Mammary epithelial cell (primary cell): ENCODE results near the gene VPS8.

Experiments
- CTCF ChIP-seq, 2 donors: IDR thresholded peaks in 1 of 2; conservative IDR thresholded peaks in 1 of 2; 2 replicates each; pipeline ENCODE4 v1.5.1; 2011 to 2012; ENCODE audit warnings: inconsistent platforms in 2 of 2, low read length in 2 of 2, mild to moderate bottlenecking in 2 of 2, control low read depth in 1 of 2, low read depth in 1 of 2; ENCODE audit not compliant: insufficient read depth in 1 of 2; ENCODE audit errors: extremely low read depth in 1 of 2
- EZH2 ChIP-seq: IDR thresholded peaks from 2 replicates; pipeline ENCODE4 v1.6.1; 2012; ENCODE audit warnings: low read length, inconsistent platforms, borderline replicate concordance

DNA sequence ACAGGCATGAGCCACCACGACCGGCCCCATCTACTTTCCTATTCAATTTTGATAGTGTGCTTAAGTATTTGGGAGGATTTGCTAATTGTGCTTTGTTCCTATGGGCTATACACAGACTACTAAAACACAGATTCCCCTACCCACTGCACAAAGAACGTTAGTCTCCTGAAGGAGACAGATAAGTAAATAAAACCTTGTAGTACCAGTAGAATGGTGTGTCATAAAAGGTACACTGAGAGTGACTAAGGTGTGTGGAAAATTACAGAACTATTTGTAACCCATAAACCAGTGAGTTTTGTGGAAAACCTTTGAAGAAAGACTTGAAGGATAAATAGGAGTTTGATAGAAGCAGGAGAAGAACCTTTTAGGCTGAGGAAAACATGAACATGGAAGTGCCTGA lies 158.2 kb downstream of the VPS8 start:
- TF ChIP-seq CTCF (conservative IDR thresholded peaks at IDR 0.05 in 1 of 2, IDR thresholded peaks at IDR 0.05 in 1 of 2; ENCODE audit: extremely low read depth in 1 of 2, insufficient read depth in 1 of 2, low read depth in 1 of 2, low read length in 2 of 2), result no peak
- no peak for TF ChIP-seq EZH2
